Uterus (tissue), 2 donors: Measurements from ENCODE around the gene APOH.

ENCODE experiments used
- CTCF ChIP-seq, 4 experiments: fragments of 200-600 bp in 2 of 4; fragments of 450-650 bp in 2 of 4; sonication (generic) in 2 of 4; IDR thresholded peaks; one replicate each; pipeline ENCODE4 v1.5.1; 2016 to 2019; ENCODE audit warnings: antibody characterized with exemption in 4 of 4, mild to moderate bottlenecking in 2 of 4, moderate library complexity in 1 of 4
- POLR2A ChIP-seq, 2 donors: fragments of 450-650 bp; IDR thresholded peaks; one replicate each; pipeline ENCODE4 v1.6.1; 2016; ENCODE audit warnings: antibody characterized with exemption in 2 of 2, mild to moderate bottlenecking in 1 of 2, moderate library complexity in 1 of 2

GRCh38 chr17:66175892-66176291 is 53.3 kb downstream of the APOH start:
- no peak for TF ChIP-seq POLR2A (IDR thresholded peaks at IDR 0.05)
- TF ChIP-seq CTCF (IDR thresholded peaks at IDR 0.05), result no peak
